Kidney capillary endothelial cell (primary cell): ENCODE data around the gene AP2B1.
"Not testable (repeated sequence)": the region's sequence is repeated elsewhere in the genome, so short reads cannot be mapped to it uniquely, and the experiment has no call there.

ENCODE experiments used
- DNase-seq: peaks from one replicate; pipeline ENCODE4 v3.0.0-alpha.2; 2018; ENCODE audit warnings: low spot score

The AP2B1 gene

GRCh38 chr17:35700150-35700549, 113.0 kb downstream of the AP2B1 start:
- no peak for DNase-seq

GRCh38 chr17:35701491-35701890, 114.4 kb downstream of the AP2B1 start:
- no peak for DNase-seq

GRCh38 chr17:35703308-35703707, 116.2 kb downstream of the AP2B1 start:
- not testable (repeated sequence) for DNase-seq

- DNase-seq, result no peak
These were observed 118.1 kb downstream of the AP2B1 start for GRCh38 chr17:35705230-35705629.

GRCh38 chr17:35705705-35706104, 118.6 kb downstream of the AP2B1 start:
- no peak for DNase-seq

- DNase-seq, result no peak
These were observed 121.0 kb downstream of the AP2B1 start for GRCh38 chr17:35708149-35708548.

GRCh38 chr17:35708951-35709350, 121.8 kb downstream of the AP2B1 start:
- DNase-seq, result no peak

GRCh38 chr17:35709874-35710273, 122.8 kb downstream of the AP2B1 start:
- DNase-seq, result no peak

GRCh38 chr17:35710950-35711349, 123.8 kb downstream of the AP2B1 start:
- DNase-seq, result no peak

- peak; percentile 99 for DNase-seq
These were observed 126.1 kb downstream of the AP2B1 start for GRCh38 chr17:35713069-35713728.

GRCh38 chr17:35714988-35715387, 127.9 kb downstream of the AP2B1 start:
- DNase-seq, result no peak

GRCh38 chr17:35715416-35715815, 128.3 kb downstream of the AP2B1 start:
- DNase-seq, result no peak

GRCh38 chr17:35716173-35716572, 129.1 kb downstream of the AP2B1 start:
- no peak for DNase-seq

GRCh38 chr17:35716897-35717465, 129.9 kb downstream of the AP2B1 start:
- no peak for DNase-seq

- DNase-seq, result no peak
These were observed 130.4 kb downstream of the AP2B1 start for GRCh38 chr17:35717475-35717874.

- no peak for DNase-seq
These were observed 136.6 kb downstream of the AP2B1 start for GRCh38 chr17:35723735-35724134.

- no peak for DNase-seq
These were observed 137.9 kb downstream of the AP2B1 start for GRCh38 chr17:35725058-35725457.

- no peak for DNase-seq
These were observed 138.6 kb downstream of the AP2B1 start for GRCh38 chr17:35725802-35726126.

GRCh38 chr17:35726127-35726952, 139.2 kb downstream of the AP2B1 start:
- no peak for DNase-seq

GRCh38 chr17:35726953-35727460, 139.9 kb downstream of the AP2B1 start:
- no peak for DNase-seq

GRCh38 chr17:35727635-35728034, 140.5 kb downstream of the AP2B1 start:
- DNase-seq, result no peak

- DNase-seq, result no peak
These were observed 141.4 kb downstream of the AP2B1 start for GRCh38 chr17:35728551-35728950.

GRCh38 chr17:35729405-35729833, 142.3 kb downstream of the AP2B1 start:
- no peak for DNase-seq
